KMS-11 (cell line): ENCODE results near the gene IGSF8.

Experiments
- H2AFZ ChIP-seq: fragments of 200-600 bp; sonication (generic); 2 replicates; pipeline ENCODE4 v1.6.1; 2016; ENCODE audit warnings: antibody characterized with exemption, mixed run types, low read depth
- H3K27ac ChIP-seq: fragments of 200-600 bp; sonication (generic); 2 replicates; pipeline ENCODE4 v1.6.1; 2016; ENCODE audit warnings: mild to moderate bottlenecking, mixed run types
- H3K27me3 ChIP-seq: fragments of 200-600 bp; sonication (generic); 2 replicates; pipeline ENCODE4 v1.6.1; 2017; ENCODE audit warnings: mild to moderate bottlenecking, low read depth, mixed run types, moderate library complexity; ENCODE audit not compliant: insufficient read depth
- H3K36me3 ChIP-seq: fragments of 200-600 bp; sonication (generic); 2 replicates; pipeline ENCODE4 v1.6.1; 2017; ENCODE audit warnings: mild to moderate bottlenecking, mixed run types; ENCODE audit not compliant: insufficient read depth
- H3K4me1 ChIP-seq: fragments of 200-600 bp; sonication (generic); 2 replicates; pipeline ENCODE4 v1.6.1; 2016; ENCODE audit warnings: mild to moderate bottlenecking, low read depth, mixed run types; ENCODE audit not compliant: poor library complexity, severe bottlenecking
- H3K4me2 ChIP-seq: fragments of 200-600 bp; sonication (generic); 2 replicates; pipeline ENCODE4 v1.7.0; 2016; ENCODE audit warnings: mild to moderate bottlenecking, mixed run types
- H3K4me3 ChIP-seq: fragments of 200-600 bp; sonication (generic); IDR thresholded peaks from 2 replicates; pipeline ENCODE4 v1.6.1; 2017; ENCODE audit warnings: low read depth, low read length, mixed read lengths; ENCODE audit not compliant: insufficient read depth
- H3K79me2 ChIP-seq: fragments of 200-600 bp; sonication (generic); 2 replicates; pipeline ENCODE4 v1.6.1; 2016; ENCODE audit warnings: low read depth, mixed run types; ENCODE audit not compliant: insufficient read depth
- H3K9ac ChIP-seq: fragments of 200-600 bp; sonication (generic); 2 replicates; pipeline ENCODE4 v1.6.1; 2016; ENCODE audit warnings: mild to moderate bottlenecking, mixed run types
- H4K20me1 ChIP-seq: fragments of 200-600 bp; sonication (generic); 2 replicates; pipeline ENCODE4 v1.6.1; 2016; ENCODE audit warnings: mild to moderate bottlenecking, mixed run types; ENCODE audit not compliant: insufficient read depth
- TF ChIP-seq, protein P1 (sequence below): fragments of 200-600 bp; sonication (generic); conservative IDR thresholded peaks from 2 replicates; pipeline ENCODE4 v1.6.1; 2017; ENCODE audit warnings: low read depth, mild to moderate bottlenecking, antibody characterized with exemption, low read length, moderate library complexity, mixed read lengths

IGSF8 gene

DNA sequence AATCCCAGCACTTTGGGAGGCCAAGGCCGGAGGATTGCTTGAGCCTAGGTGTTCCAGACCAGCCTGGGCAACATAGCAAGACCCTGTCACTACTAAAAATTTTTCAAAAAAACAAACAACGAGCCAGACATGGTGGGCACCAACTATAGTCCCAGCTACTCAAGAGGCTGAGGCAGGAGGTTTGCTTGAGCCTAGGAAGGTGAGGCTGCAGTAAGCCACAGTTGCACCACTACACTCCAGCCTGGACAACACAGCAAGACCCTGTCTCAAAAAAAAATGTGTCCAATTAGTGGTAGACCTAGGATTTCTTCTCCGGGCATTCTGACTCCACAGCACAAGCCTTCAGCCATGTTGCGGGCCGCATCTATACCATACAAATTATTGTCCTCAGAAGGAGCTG is 6.7 kb upstream of the IGSF8 start:
- H3K9ac ChIP-seq: no peak overlapping the region
- H3K4me3 ChIP-seq: no peak overlapping the region
- no peak overlapping the region for H3K27ac ChIP-seq
- no peak overlapping the region for H3K4me2 ChIP-seq
- TF ChIP-seq, protein P1, sequence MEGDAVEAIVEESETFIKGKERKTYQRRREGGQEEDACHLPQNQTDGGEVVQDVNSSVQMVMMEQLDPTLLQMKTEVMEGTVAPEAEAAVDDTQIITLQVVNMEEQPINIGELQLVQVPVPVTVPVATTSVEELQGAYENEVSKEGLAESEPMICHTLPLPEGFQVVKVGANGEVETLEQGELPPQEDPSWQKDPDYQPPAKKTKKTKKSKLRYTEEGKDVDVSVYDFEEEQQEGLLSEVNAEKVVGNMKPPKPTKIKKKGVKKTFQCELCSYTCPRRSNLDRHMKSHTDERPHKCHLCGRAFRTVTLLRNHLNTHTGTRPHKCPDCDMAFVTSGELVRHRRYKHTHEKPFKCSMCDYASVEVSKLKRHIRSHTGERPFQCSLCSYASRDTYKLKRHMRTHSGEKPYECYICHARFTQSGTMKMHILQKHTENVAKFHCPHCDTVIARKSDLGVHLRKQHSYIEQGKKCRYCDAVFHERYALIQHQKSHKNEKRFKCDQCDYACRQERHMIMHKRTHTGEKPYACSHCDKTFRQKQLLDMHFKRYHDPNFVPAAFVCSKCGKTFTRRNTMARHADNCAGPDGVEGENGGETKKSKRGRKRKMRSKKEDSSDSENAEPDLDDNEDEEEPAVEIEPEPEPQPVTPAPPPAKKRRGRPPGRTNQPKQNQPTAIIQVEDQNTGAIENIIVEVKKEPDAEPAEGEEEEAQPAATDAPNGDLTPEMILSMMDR: no peak
- no peaks in the 10 kb centered on the region for H4K20me1 ChIP-seq
- H3K36me3 ChIP-seq: no peaks in the 10 kb centered on the region
- H2AFZ ChIP-seq: no peak overlapping the region
- H3K27me3 ChIP-seq: no peaks in the 10 kb centered on the region
- H3K4me1 ChIP-seq: peaks cover 16% of the 10 kb centered on the region
- H3K79me2 ChIP-seq: no peaks in the 10 kb centered on the region

DNA sequence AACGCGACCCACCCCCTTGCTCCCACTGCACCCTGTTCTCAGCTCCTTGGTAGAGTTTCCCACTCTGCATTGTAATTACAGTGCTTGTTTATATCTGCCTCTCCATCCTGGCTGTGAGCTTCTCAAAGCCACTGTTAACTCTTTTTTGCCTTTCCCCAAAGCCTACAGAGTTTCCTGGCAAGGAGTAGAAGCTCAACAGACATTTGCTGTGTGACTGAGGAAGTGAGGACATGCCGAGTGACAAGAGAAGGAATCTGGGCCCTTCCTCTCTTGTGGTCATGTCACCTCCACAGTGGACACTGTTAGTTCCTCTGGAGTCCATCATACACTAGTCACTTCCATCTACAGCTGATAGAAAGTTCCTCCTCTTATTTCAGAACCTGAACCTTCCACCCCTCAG is 6.1 kb upstream of the IGSF8 start:
- no peak overlapping the region for H3K4me2 ChIP-seq
- no peaks in the 10 kb centered on the region for H3K27me3 ChIP-seq
- H3K79me2 ChIP-seq: no peaks in the 10 kb centered on the region
- peaks cover 20% of the 10 kb centered on the region for H3K4me1 ChIP-seq
- TF ChIP-seq, protein P1: no peak
- no peak overlapping the region for H2AFZ ChIP-seq
- H3K36me3 ChIP-seq: no peaks in the 10 kb centered on the region
- no peak overlapping the region for H3K9ac ChIP-seq
- no peak overlapping the region for H3K4me3 ChIP-seq
- H3K27ac ChIP-seq: no peak overlapping the region
- H4K20me1 ChIP-seq: no peaks in the 10 kb centered on the region

DNA sequence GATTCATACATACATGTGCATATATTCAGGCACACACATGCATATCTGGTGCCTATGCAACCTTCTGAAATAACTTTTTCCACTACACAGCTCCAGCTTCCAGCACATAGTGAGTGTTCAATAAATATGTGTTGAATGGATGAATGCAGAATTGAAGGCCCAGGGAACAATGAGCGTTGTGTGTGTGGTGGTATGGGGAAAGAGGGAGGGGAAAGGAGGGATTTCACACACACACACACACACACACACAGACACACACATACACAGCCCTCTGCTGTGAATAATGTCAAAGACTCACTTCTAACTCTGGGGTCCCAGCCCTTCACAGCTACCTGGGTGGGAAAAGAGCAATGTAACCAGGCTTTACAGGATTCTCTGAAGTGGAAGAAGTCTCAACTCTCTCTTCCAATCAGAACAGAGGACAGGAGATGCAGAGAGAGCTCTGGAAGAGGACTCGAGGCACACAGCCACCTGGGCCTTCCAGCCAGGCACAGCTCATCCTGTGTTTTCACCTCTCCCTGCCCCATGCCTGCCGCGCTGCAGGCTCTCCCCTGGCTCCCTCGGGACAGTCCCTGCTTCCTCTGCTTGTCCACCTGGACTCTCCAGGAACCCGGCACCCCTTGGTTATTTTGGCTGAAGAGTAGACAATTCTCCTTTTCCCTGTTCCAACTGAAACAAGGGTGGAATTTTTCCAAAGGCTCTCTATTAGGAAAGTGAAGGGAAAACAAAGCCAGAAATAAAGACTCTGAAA is 5.4 kb upstream of the IGSF8 start:
- Histone ChIP-seq H3K4me1 (peaks cover 26% of the 10 kb centered on the region), H2AFZ (no peak overlapping the region), H3K9ac (no peak overlapping the region), H4K20me1 (no peaks in the 10 kb centered on the region), H3K4me3 (no peak overlapping the region), H3K27ac (no peak overlapping the region), H3K79me2 (no peaks in the 10 kb centered on the region), H3K36me3 (no peaks in the 10 kb centered on the region), H3K27me3 (no peaks in the 10 kb centered on the region), H3K4me2 (no peak overlapping the region)
- TF ChIP-seq, protein P1: no peak

DNA sequence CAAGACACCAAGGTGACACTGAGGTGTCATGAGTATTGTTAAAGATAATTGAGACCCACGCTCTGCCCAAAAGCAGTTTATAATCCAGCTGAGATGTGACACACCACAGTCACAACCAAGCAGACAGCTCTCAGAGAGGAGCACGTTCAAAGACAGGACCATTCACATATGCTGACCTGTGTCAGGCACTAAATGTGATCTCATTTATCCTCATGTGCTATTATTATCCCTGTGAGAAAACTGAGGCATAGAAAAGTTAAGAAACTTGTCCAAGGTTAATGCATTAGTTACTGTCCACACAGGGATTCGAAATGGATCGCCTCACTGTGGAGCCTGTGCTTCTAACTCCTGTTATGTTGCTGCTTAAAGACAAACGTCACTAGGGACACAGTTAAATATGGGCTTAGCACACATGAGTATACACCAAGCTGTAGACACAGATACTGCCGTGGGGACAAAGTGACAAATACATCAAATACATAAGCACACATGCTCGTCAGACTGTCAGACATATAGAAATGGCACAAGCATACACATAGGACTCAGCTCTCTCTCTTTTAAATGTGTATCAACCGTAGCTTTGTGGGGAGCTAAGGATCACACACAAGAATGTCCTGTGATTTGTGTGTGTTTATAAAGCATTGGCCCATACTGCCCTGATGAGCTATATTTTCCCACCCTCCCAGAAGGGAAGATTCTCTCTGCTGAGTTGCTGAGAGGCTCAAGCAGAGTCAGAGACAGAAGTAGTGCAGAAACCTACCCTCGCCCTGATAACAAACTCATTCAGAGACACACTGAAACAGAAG is 3.5 kb upstream of the IGSF8 start:
- Histone ChIP-seq H3K4me1 (peaks cover 36% of the 10 kb centered on the region), H3K4me3 (peak overlapping the region; percentile 83), H3K27ac (no peak overlapping the region; the same call in 1 of the 2 replicates), H2AFZ (peak overlapping the region; percentile 94), H3K9ac (peak overlapping the region; percentile 66; the same call in 1 of the 2 replicates), H3K79me2 (peaks cover 12% of the 10 kb centered on the region; the same call in 1 of the 2 replicates), H3K4me2 (peak overlapping the region; percentile 62), H3K36me3 (no peaks in the 10 kb centered on the region), H3K27me3 (no peaks in the 10 kb centered on the region), H4K20me1 (no peaks in the 10 kb centered on the region)
- TF ChIP-seq, protein P1: no peak
